HL-60 (cell line): ENCODE data around the gene BBS12.
A peak's percentile ranks its signal among the peaks of the same experiment; 100 is the strongest.

Experiments used
- GABPA ChIP-seq: IDR thresholded peaks from 2 replicates; pipeline ENCODE4 v1.6.1; 2012; ENCODE audit warnings: low read depth
- TF ChIP-seq, protein P1 (sequence below): IDR thresholded peaks from one replicate; pipeline ENCODE4 v1.5.1; 2011; ENCODE audit warnings: low read length, control low read depth, inconsistent platforms; ENCODE audit not compliant: insufficient read depth

DNA sequence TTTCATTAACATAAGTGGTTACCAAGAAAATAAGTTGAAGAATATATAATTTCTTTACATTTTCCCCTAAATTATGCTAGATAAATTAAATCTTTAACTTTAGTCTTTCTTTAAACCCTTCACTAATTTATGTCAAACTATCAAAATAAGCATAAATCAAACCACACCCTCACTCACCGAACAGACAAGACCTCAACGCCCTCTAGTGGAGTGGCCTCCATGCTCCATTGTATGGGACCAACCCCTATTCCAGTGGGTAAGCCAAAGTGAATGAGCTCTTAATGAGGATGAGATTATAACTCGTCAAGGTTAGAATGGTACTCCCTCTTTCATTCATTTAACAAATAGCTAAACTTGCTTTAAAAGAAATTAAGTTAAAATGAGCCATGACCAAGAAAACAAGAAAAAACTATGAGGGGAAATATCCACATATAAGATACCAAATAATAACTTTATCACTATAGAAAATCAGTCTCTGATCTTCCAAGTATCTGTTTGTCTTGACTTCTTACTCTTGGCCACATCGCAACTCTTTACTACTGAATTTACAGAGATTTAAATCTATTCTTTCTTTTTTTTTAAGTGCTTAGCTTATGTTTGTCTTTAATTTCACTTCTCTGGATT, 15.6 kb upstream of the BBS12 start:
- TF ChIP-seq GABPA: no peak
- TF ChIP-seq, protein P1, sequence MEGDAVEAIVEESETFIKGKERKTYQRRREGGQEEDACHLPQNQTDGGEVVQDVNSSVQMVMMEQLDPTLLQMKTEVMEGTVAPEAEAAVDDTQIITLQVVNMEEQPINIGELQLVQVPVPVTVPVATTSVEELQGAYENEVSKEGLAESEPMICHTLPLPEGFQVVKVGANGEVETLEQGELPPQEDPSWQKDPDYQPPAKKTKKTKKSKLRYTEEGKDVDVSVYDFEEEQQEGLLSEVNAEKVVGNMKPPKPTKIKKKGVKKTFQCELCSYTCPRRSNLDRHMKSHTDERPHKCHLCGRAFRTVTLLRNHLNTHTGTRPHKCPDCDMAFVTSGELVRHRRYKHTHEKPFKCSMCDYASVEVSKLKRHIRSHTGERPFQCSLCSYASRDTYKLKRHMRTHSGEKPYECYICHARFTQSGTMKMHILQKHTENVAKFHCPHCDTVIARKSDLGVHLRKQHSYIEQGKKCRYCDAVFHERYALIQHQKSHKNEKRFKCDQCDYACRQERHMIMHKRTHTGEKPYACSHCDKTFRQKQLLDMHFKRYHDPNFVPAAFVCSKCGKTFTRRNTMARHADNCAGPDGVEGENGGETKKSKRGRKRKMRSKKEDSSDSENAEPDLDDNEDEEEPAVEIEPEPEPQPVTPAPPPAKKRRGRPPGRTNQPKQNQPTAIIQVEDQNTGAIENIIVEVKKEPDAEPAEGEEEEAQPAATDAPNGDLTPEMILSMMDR: peak; percentile 81
